Upper lobe of left lung (tissue), 6 donors: ENCODE data around the gene ZBTB5. TPM values are rescaled to one million over a fixed set of nuclear protein-coding genes. Genes with fewer than 3 reads are reported as not detected.

Experiments used
- ATAC-seq, 2 donors: fragments of 200-7000 bp; cut with Tn5 transposase; one replicate each; pipeline ENCODE4 v1.9.1; 2022; ENCODE audit warnings: mild to moderate bottlenecking in 2 of 2, moderate library complexity in 2 of 2; ENCODE audit not compliant: low FRiP score in 2 of 2
- DNase-seq, 2 donors: peaks; one replicate each; pipeline ENCODE4 v3.0.0-alpha.2; 2019 to 2020
- H3K27ac ChIP-seq, 4 donors: fragments of 200-600 bp; sonication (generic); one replicate each; pipeline ENCODE4 v1.5.1; 2016 to 2019
- H3K27me3 ChIP-seq, 4 donors: fragments of 200-600 bp; sonication (generic); one replicate each; pipeline ENCODE4 v1.5.1; 2017 to 2019
- H3K36me3 ChIP-seq, 4 donors: fragments of 200-600 bp; sonication (generic); one replicate each; pipeline ENCODE4 v1.5.1; 2016 to 2019
- H3K4me1 ChIP-seq, 4 donors: fragments of 200-600 bp; sonication (generic); one replicate each; pipeline ENCODE4 v1.5.1; 2018 to 2019
- H3K4me3 ChIP-seq, 4 donors: fragments of 200-600 bp; sonication (generic); one replicate each; pipeline ENCODE4 v1.5.1; 2017 to 2019; ENCODE audit warnings: mild to moderate bottlenecking in 2 of 4, moderate library complexity in 1 of 4
- H3K9me3 ChIP-seq, 4 donors: fragments of 200-600 bp; sonication (generic); one replicate each; pipeline ENCODE4 v1.5.1; 2018 to 2019
- CTCF ChIP-seq, 6 experiments: fragments of 450-650 bp in 4 of 6; fragments of 200-600 bp in 2 of 6; sonication (generic) in 2 of 6; IDR thresholded peaks; one replicate each; pipeline ENCODE4 v1.5.1; 2016 to 2019; ENCODE audit warnings: antibody characterized with exemption in 6 of 6
- EP300 ChIP-seq, 4 donors: sonication (generic); formaldehyde crosslinking; IDR thresholded peaks; one replicate each; pipeline ENCODE4 v1.5.1; 2017; ENCODE audit warnings: antibody characterized with exemption in 4 of 4, control low read depth in 2 of 4
- POLR2A ChIP-seq, 4 donors: fragments of 450-650 bp; IDR thresholded peaks; one replicate each; pipeline ENCODE4 v1.5.1; 2016 to 2017; ENCODE audit warnings: antibody characterized with exemption in 4 of 4, mild to moderate bottlenecking in 2 of 4
- POLR2AphosphoS5 ChIP-seq, 2 donors: sonication (generic); formaldehyde crosslinking; IDR thresholded peaks; one replicate each; pipeline ENCODE4 v1.5.1; 2017; ENCODE audit warnings: antibody characterized with exemption in 2 of 2
- WGBS, 2 donors: methylation state at CpG; one replicate each; pipeline ENCODE4 v1.1.5; 2017 to 2018; 5-methylcytosine and 5-hydroxymethylcytosine counted together
- total RNA-seq, 6 donors: library from RNA; depleted of rRNA in 4 of 6; stranded (reverse); fragments of >200 nt in 4 of 6; gene quantifications; one replicate each; pipeline versions ENCODE4 v1.1.0 to v1.2.1, GENCODE V29; 2016 to 2021
- donor health status: DM: no; HTN: no; CAD: no; lungs with moderate emphysema.
- donor health status: DM: no; HTN: yes; CAD: no; lungs with severe emphysema.

The ZBTB5 gene
- total RNA-seq, 6 donors from 2014 or later, result 7.9 to 15.0 (median 10.0) TPM

- no peaks in the 10 kb centered on the region for H3K4me1 ChIP-seq
- no peaks in the 10 kb centered on the region for H3K36me3 ChIP-seq
- WGBS, 2 donors, result 88 to 92% methylated on average over 8 of the region's 8 CpGs
- ATAC-seq (no peak), DNase-seq (no peak)
- H3K27ac ChIP-seq, result no peak overlapping the region
- no peaks in the 10 kb centered on the region for H3K9me3 ChIP-seq
- H3K27me3 ChIP-seq, result no peaks in the 10 kb centered on the region
- H3K4me3 ChIP-seq, result no peak overlapping the region
- TF ChIP-seq POLR2AphosphoS5 (IDR thresholded peaks at IDR 0.05) (no peak), EP300 (IDR thresholded peaks at IDR 0.05) (no peak), POLR2A (IDR thresholded peaks at IDR 0.05) (no peak), CTCF (IDR thresholded peaks at IDR 0.05) (no peak)
Measured at GRCh38 chr9:37392272-37392671, 73.0 kb downstream of the ZBTB5 start.

GRCh38 chr9:37390759-37391158 is 74.5 kb downstream of the ZBTB5 start:
- Histone ChIP-seq H3K9me3 (no peaks in the 10 kb centered on the region), H3K4me1 (no peaks in the 10 kb centered on the region), H3K36me3 (no peaks in the 10 kb centered on the region), H3K27ac (no peak overlapping the region), H3K27me3 (no peaks in the 10 kb centered on the region), H3K4me3 (no peak overlapping the region)
- TF ChIP-seq EP300 (IDR thresholded peaks at IDR 0.05), result no peak
- peak in 3 of 6 experiments; percentile 11 to 16 (median 13) for TF ChIP-seq CTCF (IDR thresholded peaks at IDR 0.05)
- TF ChIP-seq POLR2A (IDR thresholded peaks at IDR 0.05), result no peak
- DNase-seq (no peak), ATAC-seq (no peak)
- 29 to 37% methylated on average over 7 of the region's 7 CpGs for WGBS, 2 donors

Other genes with a start within 250 kb of the ZBTB5 start
- gene GRHPR, start 42.8 kb downstream of the ZBTB5 start, total RNA-seq, result 10 to 100 TPM; 68.2 to 97.6 (median 81.3) TPM
- 10 to 100 TPM in 5 of 6 donors, 1 to 10 TPM in 1; 10.0 to 16.9 (median 14.5) TPM for gene POLR1E, start 20.5 kb upstream of the ZBTB5 start, total RNA-seq
- gene FBXO10, start 110.9 kb upstream of the ZBTB5 start, total RNA-seq, result 10 to 100 TPM in 2 of 6 donors, 1 to 10 TPM in 4; 7.9 to 13.4 (median 8.7) TPM
- gene TOMM5, start 127.1 kb upstream of the ZBTB5 start, total RNA-seq, result 10 to 100 TPM; 35.4 to 83.5 (median 54.2) TPM
- gene FRMPD1, start 185.5 kb upstream of the ZBTB5 start, total RNA-seq, result under 1 TPM in 5 of 6 donors, not detected in 1; under 0.01 to 0.39 (median 0.17) TPM